Choroid plexus epithelial cell (primary cell): ENCODE measurements around the gene TUBD1.

Source experiments
- DNase-seq: peaks from one replicate; pipeline ENCODE4 v3.0.0-alpha.2; 2010; ENCODE audit warnings: low read depth
- H3K4me3 ChIP-seq: 2 replicates; pipeline ENCODE4 v1.5.1; 2011; ENCODE audit warnings: low read depth, mild to moderate bottlenecking, control low read depth, low read length, moderate library complexity
- TF ChIP-seq, protein P1 (sequence below): conservative IDR thresholded peaks from 2 replicates; pipeline ENCODE4 v1.5.1; 2011; ENCODE audit warnings: low read depth, mild to moderate bottlenecking, control low read depth, inconsistent platforms, low read length, moderate library complexity

TUBD1 gene

GRCh38 chr17:59825533-59826322, 67.0 kb downstream of the TUBD1 start:
- DNase-seq = peak; percentile 97
- no peak overlapping the region for H3K4me3 ChIP-seq

GRCh38 chr17:59815965-59816364, 76.8 kb downstream of the TUBD1 start:
- TF ChIP-seq, protein P1, sequence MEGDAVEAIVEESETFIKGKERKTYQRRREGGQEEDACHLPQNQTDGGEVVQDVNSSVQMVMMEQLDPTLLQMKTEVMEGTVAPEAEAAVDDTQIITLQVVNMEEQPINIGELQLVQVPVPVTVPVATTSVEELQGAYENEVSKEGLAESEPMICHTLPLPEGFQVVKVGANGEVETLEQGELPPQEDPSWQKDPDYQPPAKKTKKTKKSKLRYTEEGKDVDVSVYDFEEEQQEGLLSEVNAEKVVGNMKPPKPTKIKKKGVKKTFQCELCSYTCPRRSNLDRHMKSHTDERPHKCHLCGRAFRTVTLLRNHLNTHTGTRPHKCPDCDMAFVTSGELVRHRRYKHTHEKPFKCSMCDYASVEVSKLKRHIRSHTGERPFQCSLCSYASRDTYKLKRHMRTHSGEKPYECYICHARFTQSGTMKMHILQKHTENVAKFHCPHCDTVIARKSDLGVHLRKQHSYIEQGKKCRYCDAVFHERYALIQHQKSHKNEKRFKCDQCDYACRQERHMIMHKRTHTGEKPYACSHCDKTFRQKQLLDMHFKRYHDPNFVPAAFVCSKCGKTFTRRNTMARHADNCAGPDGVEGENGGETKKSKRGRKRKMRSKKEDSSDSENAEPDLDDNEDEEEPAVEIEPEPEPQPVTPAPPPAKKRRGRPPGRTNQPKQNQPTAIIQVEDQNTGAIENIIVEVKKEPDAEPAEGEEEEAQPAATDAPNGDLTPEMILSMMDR = no peak
- H3K4me3 ChIP-seq = no peak overlapping the region
- peak; percentile 71 for DNase-seq

More at GRCh38 chr17:59825533-59826322, 67.0 kb downstream of the TUBD1 start:
- TF ChIP-seq, protein P1 = no peak

- no peak overlapping the region for H3K4me3 ChIP-seq
- TF ChIP-seq, protein P1 = no peak
Observed at GRCh38 chr17:59814685-59815084, 78.1 kb downstream of the TUBD1 start.

DNA sequence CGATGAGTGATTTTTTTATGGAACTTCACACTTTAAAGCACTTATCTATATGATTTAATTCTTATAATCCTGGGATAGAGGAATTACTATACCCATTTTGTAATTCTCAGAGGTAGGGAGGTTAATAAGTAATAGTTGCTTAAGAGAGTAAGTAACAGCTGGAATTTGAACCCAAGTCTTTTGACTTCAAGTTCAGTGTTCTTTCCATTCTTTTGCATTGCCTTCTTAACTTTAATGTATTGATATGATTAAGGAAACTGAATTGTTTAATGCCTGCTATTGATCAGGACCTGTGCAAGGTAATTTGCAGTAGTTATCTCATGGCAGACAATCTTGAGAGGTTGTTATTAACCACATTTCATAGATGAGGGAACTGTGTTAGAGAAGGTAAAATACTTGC, 78.5 kb downstream of the TUBD1 start:
- DNase-seq = no peak
- TF ChIP-seq, protein P1 = no peak
- no peak overlapping the region for H3K4me3 ChIP-seq

More at GRCh38 chr17:59814685-59815084, 78.1 kb downstream of the TUBD1 start:
- no peak for DNase-seq

GRCh38 chr17:59812139-59812538, 80.6 kb downstream of the TUBD1 start:
- H3K4me3 ChIP-seq = no peak overlapping the region
- TF ChIP-seq, protein P1 = no peak
- DNase-seq = no peak

DNA sequence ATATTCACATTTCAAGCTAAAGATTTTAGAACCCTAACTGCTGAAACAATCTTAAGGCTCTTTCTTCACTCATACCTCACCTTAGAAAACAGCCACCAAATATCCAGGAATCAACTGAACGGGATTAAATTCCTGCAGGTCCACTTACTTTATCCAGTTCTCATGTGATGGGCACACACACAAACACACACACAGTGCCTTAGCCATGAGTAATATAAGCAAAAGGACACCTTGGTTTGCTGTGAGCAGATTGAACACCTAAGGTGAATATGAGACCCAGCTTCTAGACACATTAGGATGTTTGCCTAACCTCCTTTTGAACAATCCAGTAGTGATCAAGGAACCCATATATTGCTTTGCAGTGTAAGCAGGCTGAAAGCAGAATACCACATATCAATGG, 81.5 kb downstream of the TUBD1 start:
- no peak overlapping the region for H3K4me3 ChIP-seq
- DNase-seq = no peak
- TF ChIP-seq, protein P1 = no peak

- TF ChIP-seq, protein P1 = no peak
- no peak overlapping the region for H3K4me3 ChIP-seq
- DNase-seq = no peak
Observed at GRCh38 chr17:59810894-59811153, 81.9 kb downstream of the TUBD1 start.
